Endothelial cell (in vitro differentiated cells): Measurements from ENCODE around the gene ZNF423. TPM values are rescaled to one million over a fixed set of nuclear protein-coding genes. Genes with fewer than 3 reads are reported as not detected.

Experiments used
- DNase-seq: peaks from one replicate; pipeline ENCODE4 v3.0.0; 2021; ENCODE audit warnings: low spot score
- H3K27ac Mint-ChIP-seq: one replicate; pipeline ENCODE4 v1.8.0; 2021; ENCODE audit warnings: mixed read lengths, inconsistent platforms; ENCODE audit not compliant: unreplicated experiment
- H3K27me3 Mint-ChIP-seq: one replicate; pipeline ENCODE4 v1.8.0; 2021; ENCODE audit warnings: mild to moderate bottlenecking, moderate library complexity, mixed read lengths, inconsistent platforms; ENCODE audit not compliant: unreplicated experiment
- H3K36me3 Mint-ChIP-seq: one replicate; pipeline ENCODE4 v1.8.0; 2021; ENCODE audit warnings: mild to moderate bottlenecking, low read depth, mixed read lengths, inconsistent platforms; ENCODE audit not compliant: unreplicated experiment
- H3K4me1 Mint-ChIP-seq: one replicate; pipeline ENCODE4 v1.8.0; 2021; ENCODE audit warnings: mild to moderate bottlenecking, mixed read lengths, inconsistent platforms; ENCODE audit not compliant: unreplicated experiment
- H3K4me3 Mint-ChIP-seq: one replicate; pipeline ENCODE4 v1.8.0; 2021; ENCODE audit warnings: mild to moderate bottlenecking, mixed read lengths, inconsistent platforms; ENCODE audit not compliant: unreplicated experiment
- H3K9me3 Mint-ChIP-seq: one replicate; pipeline ENCODE4 v1.8.0; 2021; ENCODE audit warnings: mixed read lengths, inconsistent platforms; ENCODE audit not compliant: unreplicated experiment
- CTCF ChIP-seq: fragments of 200-600 bp; sonication (generic); IDR thresholded peaks from one replicate; pipeline ENCODE4 v1.5.0; 2021; ENCODE audit warnings: antibody characterized with exemption; ENCODE audit not compliant: unreplicated experiment
- total RNA-seq: library from RNA; stranded (reverse); fragmentation: NEBNext Ultra II Directional; extraction: Animal tissue kit (Norgen Biotek cat#: 25700); gene quantifications from one replicate; pipeline ENCODE4 v1.2.1, GENCODE V29; 2021; ENCODE audit not compliant: unreplicated experiment

The ZNF423 gene
- total RNA-seq, 1 donor from 2014 or later = 44.8 TPM

GRCh38 chr16:49630783-49631182 lies 225.1 kb downstream of the ZNF423 start:
- DNase-seq = no peak
- Mint-ChIP-seq H3K4me1 (peaks cover 12% of the 10 kb centered on the region), H3K36me3 (peaks cover 22% of the 10 kb centered on the region), H3K27ac (no peak overlapping the region), H3K9me3 (no peaks in the 10 kb centered on the region), H3K27me3 (peaks cover 9% of the 10 kb centered on the region), H3K4me3 (peak overlapping the region; percentile 4)
- TF ChIP-seq CTCF = no peak

- H3K9me3 Mint-ChIP-seq = no peaks in the 10 kb centered on the region
- TF ChIP-seq CTCF = no peak
- H3K27ac Mint-ChIP-seq = no peak overlapping the region
- H3K4me1 Mint-ChIP-seq = peaks cover 12% of the 10 kb centered on the region
- peaks cover 19% of the 10 kb centered on the region for H3K36me3 Mint-ChIP-seq
- no peak overlapping the region for H3K4me3 Mint-ChIP-seq
- H3K27me3 Mint-ChIP-seq = peaks cover 5% of the 10 kb centered on the region
- no peak for DNase-seq
These were observed 226.1 kb downstream of the ZNF423 start for GRCh38 chr16:49629851-49630250.

GRCh38 chr16:49628148-49628547 lies 227.8 kb downstream of the ZNF423 start:
- Mint-ChIP-seq H3K27ac (no peak overlapping the region), H3K27me3 (peaks cover 5% of the 10 kb centered on the region), H3K4me1 (peaks cover 12% of the 10 kb centered on the region), H3K4me3 (no peak overlapping the region), H3K9me3 (no peaks in the 10 kb centered on the region), H3K36me3 (peaks cover 24% of the 10 kb centered on the region)
- no peak for DNase-seq
- no peak for TF ChIP-seq CTCF

- Mint-ChIP-seq H3K36me3 (peaks cover 16% of the 10 kb centered on the region), H3K27ac (no peak overlapping the region), H3K27me3 (peaks cover 9% of the 10 kb centered on the region), H3K9me3 (no peaks in the 10 kb centered on the region), H3K4me1 (no peaks in the 10 kb centered on the region), H3K4me3 (no peak overlapping the region)
- TF ChIP-seq CTCF = no peak
- no peak for DNase-seq
These were observed 230.4 kb downstream of the ZNF423 start for GRCh38 chr16:49625311-49626065.

GRCh38 chr16:49623501-49624266 lies 232.2 kb downstream of the ZNF423 start:
- H3K27ac Mint-ChIP-seq = no peak overlapping the region
- H3K4me1 Mint-ChIP-seq = no peaks in the 10 kb centered on the region
- H3K4me3 Mint-ChIP-seq = no peak overlapping the region
- peaks cover 9% of the 10 kb centered on the region for H3K27me3 Mint-ChIP-seq
- no peaks in the 10 kb centered on the region for H3K9me3 Mint-ChIP-seq
- no peak for TF ChIP-seq CTCF
- no peak for DNase-seq
- H3K36me3 Mint-ChIP-seq = peaks cover 10% of the 10 kb centered on the region
